Measurements from ENCODE around the gene ZMPSTE24.
"Not testable (repeated sequence)": the region's sequence is repeated elsewhere in the genome, so short reads cannot be mapped to it uniquely, and the experiment has no call there.

The ZMPSTE24 gene

GRCh38 chr1:40318476-40318875, 60.4 kb downstream of the ZMPSTE24 start:
- H3K4me1 ChIP-seq (ENCODE audit: control insufficient read depth in 1 of 2, insufficient read depth in 2 of 2, low read length in 2 of 2) = peaks cover 16 to 19% of the 10 kb centered on the region in 2 experiments
- no peak for DNase-seq
- WGBS (ENCODE audit: extremely low coverage, insufficient coverage, insufficient read length) = no CpG with 5 or more reads among the region's 4 CpGs
- no peak overlapping the region for H4K8ac ChIP-seq (ENCODE audit: low read depth, low read length)
- no peak overlapping the region for H3K4me3 ChIP-seq (ENCODE audit: low read depth, low read length)
- H4K12ac ChIP-seq (ENCODE audit: low read depth, low read length) = no peak overlapping the region
- peaks cover 24% of the 10 kb centered on the region for H3K27me3 ChIP-seq (ENCODE audit: insufficient read depth, low read length)
- no peak overlapping the region for H2AK5ac ChIP-seq (ENCODE audit: low read length)
- H3K23ac ChIP-seq (ENCODE audit: low read length) = no peak overlapping the region
- H3K4ac ChIP-seq (ENCODE audit: low read depth, low read length) = no peak overlapping the region
- peaks cover 11% of the 10 kb centered on the region for H3K79me1 ChIP-seq (ENCODE audit: low read length)
- H3K36me3 ChIP-seq (ENCODE audit: control insufficient read depth in 1 of 2, insufficient read depth in 2 of 2, low read length in 2 of 2) = no peaks in the 10 kb centered on the region
- H4K91ac ChIP-seq (ENCODE audit: low read depth, low read length) = no peak overlapping the region
- no peak overlapping the region for H3K18ac ChIP-seq (ENCODE audit: low read length)
- H3K79me2 ChIP-seq (ENCODE audit: control insufficient read depth, insufficient read depth, low read length, poor library complexity) = no peaks in the 10 kb centered on the region
- no peak overlapping the region for H2BK12ac ChIP-seq (ENCODE audit: low read length)
- no peaks in the 10 kb centered on the region for H3K9me3 ChIP-seq (ENCODE audit: insufficient read depth, low read depth, low read length)
- no peak overlapping the region for H2BK120ac ChIP-seq (ENCODE audit: insufficient read depth, low read length, poor library complexity)
- H3K14ac ChIP-seq (ENCODE audit: low read length) = no peak overlapping the region
- H3K4me2 ChIP-seq (ENCODE audit: low read length) = no peak overlapping the region
- H3K27ac ChIP-seq (ENCODE audit: low read depth, low read length) = no peak overlapping the region
- H2AFZ ChIP-seq (ENCODE audit: insufficient read depth, low read length, poor library complexity) = no peak overlapping the region
- H2BK5ac ChIP-seq (ENCODE audit: low read depth, low read length, poor library complexity) = no peak overlapping the region
- H3K9ac ChIP-seq (ENCODE audit: low read length) = no peak overlapping the region

- Histone ChIP-seq H3K18ac (ENCODE audit: low read length) (no peak overlapping the region), H3K4ac (ENCODE audit: low read depth, low read length) (no peak overlapping the region), H3K79me2 (ENCODE audit: control insufficient read depth, insufficient read depth, low read length, poor library complexity) (no peaks in the 10 kb centered on the region), H4K8ac (ENCODE audit: low read depth, low read length) (no peak overlapping the region), H4K91ac (ENCODE audit: low read depth, low read length) (no peak overlapping the region), H2BK5ac (ENCODE audit: low read depth, low read length, poor library complexity) (no peak overlapping the region), H4K12ac (ENCODE audit: low read depth, low read length) (no peak overlapping the region), H2AK5ac (ENCODE audit: low read length) (no peak overlapping the region), H3K27me3 (ENCODE audit: insufficient read depth, low read length) (peaks cover 24% of the 10 kb centered on the region), H3K23ac (ENCODE audit: low read length) (no peak overlapping the region), H3K4me2 (ENCODE audit: low read length) (no peak overlapping the region), H3K9me3 (ENCODE audit: insufficient read depth, low read depth, low read length) (no peaks in the 10 kb centered on the region), H3K9ac (ENCODE audit: low read length) (no peak overlapping the region), H2AFZ (ENCODE audit: insufficient read depth, low read length, poor library complexity) (no peak overlapping the region), H3K79me1 (ENCODE audit: low read length) (peaks cover 11% of the 10 kb centered on the region), H3K27ac (ENCODE audit: low read depth, low read length) (no peak overlapping the region), H2BK12ac (ENCODE audit: low read length) (no peak overlapping the region), H2BK120ac (ENCODE audit: insufficient read depth, low read length, poor library complexity) (no peak overlapping the region), H3K14ac (ENCODE audit: low read length) (no peak overlapping the region), H3K36me3 (ENCODE audit: control insufficient read depth in 1 of 2, insufficient read depth in 2 of 2, low read length in 2 of 2) (no peaks in the 10 kb centered on the region), H3K4me1 (ENCODE audit: control insufficient read depth in 1 of 2, insufficient read depth in 2 of 2, low read length in 2 of 2) (peaks cover 16 to 19% of the 10 kb centered on the region in 2 experiments), H3K4me3 (ENCODE audit: low read depth, low read length) (no peak overlapping the region)
- WGBS (ENCODE audit: extremely low coverage, insufficient coverage, insufficient read length) = no CpG with 5 or more reads among the region's 4 CpGs
- DNase-seq = no peak
These were observed 61.1 kb downstream of the ZMPSTE24 start for GRCh38 chr1:40318970-40319621.

- WGBS (ENCODE audit: extremely low coverage, insufficient coverage, insufficient read length) = no CpG with 5 or more reads among the region's 1 CpG
These were observed 73.4 kb downstream of the ZMPSTE24 start for GRCh38 chr1:40331403-40331802.

GRCh38 chr1:40332695-40333094, 74.7 kb downstream of the ZMPSTE24 start:
- H3K4me1 ChIP-seq (ENCODE audit: control insufficient read depth in 1 of 2, insufficient read depth in 2 of 2, low read length in 2 of 2) = no peaks in the 10 kb centered on the region
- no peak overlapping the region for H3K4me3 ChIP-seq (ENCODE audit: low read depth, low read length)
- no peak overlapping the region for H3K9ac ChIP-seq (ENCODE audit: low read length)
- no peak overlapping the region for H4K91ac ChIP-seq (ENCODE audit: low read depth, low read length)
- H3K4me2 ChIP-seq (ENCODE audit: low read length) = no peak overlapping the region
- H2AK5ac ChIP-seq (ENCODE audit: low read length) = no peak overlapping the region
- H3K79me2 ChIP-seq (ENCODE audit: control insufficient read depth, insufficient read depth, low read length, poor library complexity) = no peaks in the 10 kb centered on the region
- H2AFZ ChIP-seq (ENCODE audit: insufficient read depth, low read length, poor library complexity) = no peak overlapping the region
- no peak overlapping the region for H3K4ac ChIP-seq (ENCODE audit: low read depth, low read length)
- no peaks in the 10 kb centered on the region for H3K27me3 ChIP-seq (ENCODE audit: insufficient read depth, low read length)
- H3K36me3 ChIP-seq (ENCODE audit: control insufficient read depth in 1 of 2, insufficient read depth in 2 of 2, low read length in 2 of 2) = no peaks in the 10 kb centered on the region
- no peak overlapping the region for H2BK5ac ChIP-seq (ENCODE audit: low read depth, low read length, poor library complexity)
- WGBS (ENCODE audit: extremely low coverage, insufficient coverage, insufficient read length) = no CpG with 5 or more reads among the region's 1 CpG
- no peak overlapping the region for H2BK120ac ChIP-seq (ENCODE audit: insufficient read depth, low read length, poor library complexity)
- no peak overlapping the region for H3K27ac ChIP-seq (ENCODE audit: low read depth, low read length)
- DNase-seq = no peak
- H4K12ac ChIP-seq (ENCODE audit: low read depth, low read length) = no peak overlapping the region
- no peaks in the 10 kb centered on the region for H3K9me3 ChIP-seq (ENCODE audit: insufficient read depth, low read depth, low read length)
- no peaks in the 10 kb centered on the region for H3K79me1 ChIP-seq (ENCODE audit: low read length)
- H3K23ac ChIP-seq (ENCODE audit: low read length) = no peak overlapping the region
- no peak overlapping the region for H3K14ac ChIP-seq (ENCODE audit: low read length)
- no peak overlapping the region for H2BK12ac ChIP-seq (ENCODE audit: low read length)
- no peak overlapping the region for H4K8ac ChIP-seq (ENCODE audit: low read depth, low read length)
- no peak overlapping the region for H3K18ac ChIP-seq (ENCODE audit: low read length)

More at GRCh38 chr1:40331403-40331802, 73.4 kb downstream of the ZMPSTE24 start:
- DNase-seq; H3K27me3 ChIP-seq (ENCODE audit: insufficient read depth, low read length); H2AK5ac ChIP-seq (ENCODE audit: low read length); H3K79me2 ChIP-seq (ENCODE audit: control insufficient read depth, insufficient read depth, low read length, poor library complexity); H4K91ac ChIP-seq (ENCODE audit: low read depth, low read length); H3K79me1 ChIP-seq (ENCODE audit: low read length); H3K18ac ChIP-seq (ENCODE audit: low read length); H2BK5ac ChIP-seq (ENCODE audit: low read depth, low read length, poor library complexity); H2BK12ac ChIP-seq (ENCODE audit: low read length); H3K9ac ChIP-seq (ENCODE audit: low read length); H3K4me1 ChIP-seq (ENCODE audit: control insufficient read depth in 1 of 2, insufficient read depth in 2 of 2, low read length in 2 of 2); H3K9me3 ChIP-seq (ENCODE audit: insufficient read depth, low read depth, low read length); H3K4me2 ChIP-seq (ENCODE audit: low read length); H3K27ac ChIP-seq (ENCODE audit: low read depth, low read length); H2BK120ac ChIP-seq (ENCODE audit: insufficient read depth, low read length, poor library complexity); H3K36me3 ChIP-seq (ENCODE audit: control insufficient read depth in 1 of 2, insufficient read depth in 2 of 2, low read length in 2 of 2); H4K12ac ChIP-seq (ENCODE audit: low read depth, low read length); H4K8ac ChIP-seq (ENCODE audit: low read depth, low read length); H3K14ac ChIP-seq (ENCODE audit: low read length); H2AFZ ChIP-seq (ENCODE audit: insufficient read depth, low read length, poor library complexity); H3K4ac ChIP-seq (ENCODE audit: low read depth, low read length); H3K23ac ChIP-seq (ENCODE audit: low read length); H3K4me3 ChIP-seq (ENCODE audit: low read depth, low read length): not testable (repeated sequence)
